ENCODE results near the gene PHKA1. TPM values are rescaled to one million over a fixed set of nuclear protein-coding genes. Genes with fewer than 3 reads are reported as not detected.

The PHKA1 gene
- total RNA-seq, 3 donors from 2014 or later, result 3.8 to 8.7 (median 4.0) TPM

GRCh38 chrX:72659723-72660122 is 54.4 kb downstream of the PHKA1 start:
- intact Hi-C loops (cut with DNase I, micrococcal nuclease), result no loop called here
- no peak for TF ChIP-seq CTCF (IDR thresholded peaks at IDR 0.05)
- no peak for DNase-seq
- no peaks in the 10 kb centered on the region for H3K9me3 ChIP-seq
- H3K36me3 ChIP-seq (ENCODE audit: low read depth), result no peaks in the 10 kb centered on the region
- peak; percentile 34 for ATAC-seq
- no peaks in the 10 kb centered on the region for H3K4me1 ChIP-seq (ENCODE audit: low read depth)
- H3K4me3 ChIP-seq, result no peak overlapping the region

- intact Hi-C loops (cut with DNase I, micrococcal nuclease), result no loop called here
- no peak for DNase-seq
- H3K36me3 ChIP-seq (ENCODE audit: low read depth), result no peaks in the 10 kb centered on the region
- no peak for ATAC-seq
- no peak overlapping the region for H3K4me3 ChIP-seq
- no peaks in the 10 kb centered on the region for H3K4me1 ChIP-seq (ENCODE audit: low read depth)
- H3K9me3 ChIP-seq, result no peaks in the 10 kb centered on the region
- TF ChIP-seq CTCF (IDR thresholded peaks at IDR 0.05), result no peak
Measured at GRCh38 chrX:72652082-72652481, 62.0 kb downstream of the PHKA1 start.

- no peak for TF ChIP-seq CTCF (IDR thresholded peaks at IDR 0.05)
- Histone ChIP-seq H3K36me3 (ENCODE audit: low read depth) (no peaks in the 10 kb centered on the region), H3K4me1 (ENCODE audit: low read depth) (no peaks in the 10 kb centered on the region), H3K9me3 (no peaks in the 10 kb centered on the region), H3K4me3 (no peak overlapping the region)
- intact Hi-C loops (cut with DNase I, micrococcal nuclease), result no loop called here
- ATAC-seq (peak; percentile 59), DNase-seq (peak in 1 of 3 donors; percentile 22)
Measured at GRCh38 chrX:72644946-72645345, 69.2 kb downstream of the PHKA1 start.

GRCh38 chrX:72641611-72642010 is 72.5 kb downstream of the PHKA1 start:
- ATAC-seq (no peak), DNase-seq (no peak)
- H3K36me3 ChIP-seq (ENCODE audit: low read depth), result no peaks in the 10 kb centered on the region
- no peaks in the 10 kb centered on the region for H3K9me3 ChIP-seq
- no peak overlapping the region for H3K4me3 ChIP-seq
- no peak for TF ChIP-seq CTCF (IDR thresholded peaks at IDR 0.05)
- no peaks in the 10 kb centered on the region for H3K4me1 ChIP-seq (ENCODE audit: low read depth)
- intact Hi-C loops (cut with DNase I, micrococcal nuclease), result no loop called here

- H3K9me3 ChIP-seq, result no peaks in the 10 kb centered on the region
- no peak overlapping the region for H3K4me3 ChIP-seq
- intact Hi-C loops (cut with DNase I, micrococcal nuclease), result no loop called here
- ATAC-seq (no peak), DNase-seq (no peak)
- TF ChIP-seq CTCF (IDR thresholded peaks at IDR 0.05), result no peak
- H3K36me3 ChIP-seq (ENCODE audit: low read depth), result no peaks in the 10 kb centered on the region
- H3K4me1 ChIP-seq (ENCODE audit: low read depth), result peaks cover 3% of the 10 kb centered on the region
Measured at GRCh38 chrX:72635930-72636329, 78.2 kb downstream of the PHKA1 start.

- Histone ChIP-seq H3K4me3 (no peak overlapping the region), H3K4me1 (ENCODE audit: low read depth) (peaks cover 3% of the 10 kb centered on the region), H3K36me3 (ENCODE audit: low read depth) (no peaks in the 10 kb centered on the region), H3K9me3 (no peaks in the 10 kb centered on the region)
- DNase-seq (no peak), ATAC-seq (no peak)
- intact Hi-C loops (cut with DNase I, micrococcal nuclease), result no loop called here
- TF ChIP-seq CTCF (IDR thresholded peaks at IDR 0.05), result no peak
Measured at GRCh38 chrX:72634331-72634730, 79.8 kb downstream of the PHKA1 start.

All from mucosa of descending colon (tissue), 3 donors.